Osteoblast (primary cell): ENCODE data around the gene CDC42BPA. TPM values are rescaled to one million over a fixed set of nuclear protein-coding genes. Genes with fewer than 3 reads are reported as not detected.

Experiments used
- DNase-seq: peaks from one replicate; pipeline ENCODE4 v3.0.0; 2011; ENCODE audit warnings: low spot score, mixed read lengths; ENCODE audit not compliant: insufficient read length; ENCODE audit errors: missing footprints
- H2AFZ ChIP-seq: 2 replicates; pipeline ENCODE4 v1.6.0; 2011; ENCODE audit warnings: mild to moderate bottlenecking, low read length
- H3K27ac ChIP-seq: 2 replicates; pipeline ENCODE4 v1.5.1; 2011; ENCODE audit warnings: mild to moderate bottlenecking, low read depth, low read length, moderate library complexity
- H3K27me3 ChIP-seq: 2 replicates; pipeline ENCODE4 v1.6.0; 2012; ENCODE audit warnings: mild to moderate bottlenecking, control low read depth, inconsistent platforms, low read length, moderate library complexity; ENCODE audit not compliant: insufficient read depth
- H3K36me3 ChIP-seq: 2 replicates; pipeline ENCODE4 v1.5.1; 2011; ENCODE audit warnings: mild to moderate bottlenecking, low read length, control low read depth, moderate library complexity; ENCODE audit not compliant: insufficient read depth
- H3K4me1 ChIP-seq: 2 replicates; pipeline ENCODE4 v1.5.1; 2011; ENCODE audit warnings: mild to moderate bottlenecking, low read length, control low read depth, moderate library complexity; ENCODE audit not compliant: insufficient read depth
- H3K4me2 ChIP-seq: 2 replicates; pipeline ENCODE4 v1.6.0; 2011; ENCODE audit warnings: mild to moderate bottlenecking, low read length; ENCODE audit not compliant: insufficient read depth
- H3K4me3 ChIP-seq: fragments of 200-600 bp; sonication (generic); 3 replicates; pipeline ENCODE4 v1.5.1; 2012; ENCODE audit warnings: mild to moderate bottlenecking, low read length, inconsistent platforms; ENCODE audit not compliant: insufficient read depth
- H3K79me2 ChIP-seq: 2 replicates; pipeline ENCODE4 v1.6.0; 2012; ENCODE audit warnings: mild to moderate bottlenecking, low read length, control low read depth, inconsistent platforms; ENCODE audit not compliant: insufficient read depth
- H3K9me3 ChIP-seq: 2 replicates; pipeline ENCODE4 v1.5.1; 2011; ENCODE audit warnings: low read depth, low read length, control low read depth
- H4K20me1 ChIP-seq: 2 replicates; pipeline ENCODE4 v1.6.0; 2012; ENCODE audit warnings: mild to moderate bottlenecking, low read length, control low read depth; ENCODE audit not compliant: insufficient read depth
- CTCF ChIP-seq: IDR thresholded peaks from 2 replicates; pipeline ENCODE4 v1.5.1; 2011; ENCODE audit warnings: mild to moderate bottlenecking, low read depth, low read length, moderate library complexity; ENCODE audit errors: extremely low read depth
- total RNA-seq: library from RNA; depleted of rRNA; stranded (reverse); fragments of >200 nt; gene quantifications from 2 replicates; pipeline ENCODE4 v1.2.3, GENCODE V29; 2012

CDC42BPA gene
- 71.6 and 77.8 TPM in 2 replicates for total RNA-seq

DNA sequence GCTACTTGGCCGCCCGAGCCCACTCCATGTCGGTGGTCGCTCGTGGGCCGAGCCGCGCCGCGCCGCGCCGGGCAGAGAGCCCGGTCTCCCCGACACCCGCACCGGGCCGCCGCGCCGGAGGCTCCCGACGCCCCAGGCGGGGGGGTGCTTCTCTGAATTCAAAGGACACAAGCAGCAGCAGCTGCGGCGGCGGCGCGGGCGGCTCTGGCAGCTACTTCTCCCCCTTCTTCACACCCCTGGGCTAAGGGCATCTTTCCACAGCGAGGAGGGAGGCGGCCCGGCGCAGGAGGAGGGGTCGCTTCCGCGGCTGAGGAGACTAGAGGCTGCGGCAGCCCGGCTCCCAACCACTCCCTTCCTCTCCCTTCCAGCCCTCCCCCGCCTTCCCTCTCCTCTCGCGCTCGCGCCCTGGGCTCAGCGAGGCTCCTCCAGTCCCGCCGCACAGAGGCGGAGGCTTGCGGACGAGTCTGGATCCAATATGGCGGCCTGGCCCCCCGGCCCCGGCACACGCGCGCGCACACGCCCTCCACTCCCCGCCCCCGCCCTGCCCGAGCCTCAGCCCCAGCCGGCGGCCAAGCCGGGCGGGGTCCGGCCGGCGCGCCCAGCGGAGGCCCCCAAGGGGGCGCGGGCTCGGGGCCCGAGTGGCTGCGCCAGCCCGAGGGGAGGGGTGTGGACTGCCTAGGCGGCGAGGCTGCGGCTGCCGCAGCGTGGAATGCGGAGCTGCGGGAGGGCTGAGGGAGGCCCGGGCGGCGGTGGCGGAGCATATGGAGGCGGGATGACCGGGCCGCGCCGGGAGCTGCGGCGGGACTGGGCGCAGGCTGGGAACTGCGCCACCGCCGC, at the start of gene CDC42BPA:
CDC42BPA (minus strand) TSS at position 477 of the 837 bp plus-strand sequence. CDS start 1,310 bp downstream, outside the sequence.
- Histone ChIP-seq H3K4me2 (peak within 1 kb of the TSS; percentile 92), H4K20me1 (peaks cover 11% of the 10 kb centered on the region), H3K9me3 (no peaks in the 10 kb centered on the region), H2AFZ (peak within 1 kb of the TSS; percentile 95), H3K27me3 (no peaks in the 10 kb centered on the region), H3K27ac (peak within 1 kb of the TSS; percentile 65), H3K79me2 (peaks cover 43% of the 10 kb centered on the region), H3K4me1 (peaks cover 5% of the 10 kb centered on the region), H3K4me3 (peak within 1 kb of the TSS; percentile 86), H3K36me3 (no peaks in the 10 kb centered on the region)
- DNase-seq = peak; percentile 99
- TF ChIP-seq CTCF = no peak

GRCh38 chr1:227368009-227368408, 49.7 kb upstream of the CDC42BPA start:
- no peak overlapping the region for H3K4me3 ChIP-seq
- TF ChIP-seq CTCF = no peak
- no peak overlapping the region for H3K27ac ChIP-seq
- H3K79me2 ChIP-seq = no peaks in the 10 kb centered on the region
- no peak overlapping the region for H2AFZ ChIP-seq
- no peaks in the 10 kb centered on the region for H3K36me3 ChIP-seq
- no peaks in the 10 kb centered on the region for H3K9me3 ChIP-seq
- H3K4me1 ChIP-seq = peaks cover 10% of the 10 kb centered on the region
- DNase-seq = no peak
- H3K27me3 ChIP-seq = no peaks in the 10 kb centered on the region
- no peak overlapping the region for H3K4me2 ChIP-seq
- no peaks in the 10 kb centered on the region for H4K20me1 ChIP-seq

DNA sequence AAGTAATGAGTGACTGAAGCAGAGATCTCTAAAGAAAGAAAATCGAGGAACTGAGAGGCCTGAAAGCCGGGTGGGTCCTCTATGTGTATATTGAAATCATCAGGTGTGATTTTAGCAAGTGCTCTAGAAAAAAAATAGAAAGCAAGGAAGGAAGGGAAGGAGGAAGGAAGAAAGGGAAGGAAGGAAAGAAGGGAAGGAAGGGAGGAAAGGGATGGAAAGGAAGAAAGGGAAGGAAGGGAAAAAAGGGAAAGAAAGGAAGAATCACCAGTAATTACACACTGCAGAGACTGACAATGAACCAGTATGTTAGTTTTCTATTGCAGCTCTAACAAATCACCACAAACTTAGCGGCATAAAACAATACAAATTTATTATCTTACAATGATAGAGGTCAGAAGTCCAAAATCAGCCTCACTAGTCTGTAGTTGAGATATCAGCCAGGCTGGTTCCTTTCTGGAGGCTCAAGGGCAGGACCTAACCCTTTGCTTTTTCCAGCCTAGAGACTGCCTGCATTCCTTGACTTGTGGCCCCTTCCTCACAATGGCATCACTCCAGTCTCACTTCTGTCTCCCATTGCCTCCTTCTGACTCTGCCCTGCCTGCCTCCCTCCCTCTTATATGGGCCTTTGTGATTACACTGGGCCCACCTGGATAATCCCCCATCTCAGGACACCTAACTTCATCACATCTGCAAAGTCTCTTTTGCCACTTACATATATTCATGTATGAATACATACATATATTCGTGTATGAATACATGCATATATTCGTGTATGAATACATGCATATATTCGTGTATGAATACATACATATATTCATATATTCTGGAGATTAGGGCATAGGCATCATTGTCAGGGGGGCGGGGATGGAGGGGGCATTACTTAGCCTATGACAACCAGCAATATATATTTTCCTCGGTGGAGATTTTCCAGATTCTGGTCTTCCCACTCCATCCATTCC, 47.5 kb upstream of the CDC42BPA start:
- H3K79me2 ChIP-seq = no peaks in the 10 kb centered on the region
- H3K9me3 ChIP-seq = no peaks in the 10 kb centered on the region
- TF ChIP-seq CTCF = no peak
- H4K20me1 ChIP-seq = no peaks in the 10 kb centered on the region
- no peak overlapping the region for H3K27ac ChIP-seq
- H3K27me3 ChIP-seq = no peaks in the 10 kb centered on the region
- H2AFZ ChIP-seq = no peak overlapping the region
- peaks cover 8% of the 10 kb centered on the region for H3K4me1 ChIP-seq
- H3K4me3 ChIP-seq = no peak overlapping the region
- H3K4me2 ChIP-seq = no peak overlapping the region
- no peaks in the 10 kb centered on the region for H3K36me3 ChIP-seq
- no peak for DNase-seq
